BJ (cell line): Measurements from ENCODE around the gene DLG2. TPM values are rescaled to one million over a fixed set of nuclear protein-coding genes. Genes with fewer than 3 reads are reported as not detected.
A peak's percentile ranks its signal among the peaks of the same experiment; 100 is the strongest.

Experiments
- CTCF ChIA-PET: fragments of 350-600 bp; formaldehyde crosslinking; extraction: SDS; loops from one replicate; lab custom pipeline; 2021; ENCODE audit warnings: antibody characterized with exemption, inconsistent platforms; lab: Yijun Ruan, JAX
- POLR2A ChIA-PET: fragments of 300-600 bp; sonication (Branson Sonifier 250); formaldehyde crosslinking; extraction: SDS; loops from one replicate; lab custom pipeline; 2021; ENCODE audit warnings: antibody characterized with exemption; lab: Charles Lee
- DNase-seq: peaks from one replicate; pipeline ENCODE4 v3.0.0-alpha.2; 2011; ENCODE audit warnings: low read depth
- H3K27me3 ChIP-seq: 2 replicates; pipeline ENCODE4 v1.6.0; 2011; ENCODE audit warnings: low read length; ENCODE audit not compliant: control insufficient read depth, insufficient read depth
- H3K36me3 ChIP-seq: 2 replicates; pipeline ENCODE4 v1.5.1; 2011; ENCODE audit warnings: low read length; ENCODE audit not compliant: control insufficient read depth, insufficient read depth
- H3K4me3 ChIP-seq: 2 replicates; pipeline ENCODE4 v1.5.1; 2011; ENCODE audit warnings: low read depth, mild to moderate bottlenecking, control low read depth, low read length
- polyA plus RNA-seq: library from polyadenylated mRNA; depleted of rRNA; stranded (reverse); fragments of >200 nt; gene quantifications from 2 replicates; pipeline ENCODE4 v1.2.3, GENCODE V29; 2011
- TF ChIP-seq, protein P1 (sequence below): IDR thresholded peaks from 2 replicates; pipeline ENCODE4 v1.5.1; 2011; ENCODE audit warnings: low read depth, mild to moderate bottlenecking, control low read depth, inconsistent platforms, low read length, moderate library complexity; ENCODE audit not compliant: insufficient read depth

DLG2 gene
- polyA plus RNA-seq, 1 experiment: 0.28 TPM

DNA sequence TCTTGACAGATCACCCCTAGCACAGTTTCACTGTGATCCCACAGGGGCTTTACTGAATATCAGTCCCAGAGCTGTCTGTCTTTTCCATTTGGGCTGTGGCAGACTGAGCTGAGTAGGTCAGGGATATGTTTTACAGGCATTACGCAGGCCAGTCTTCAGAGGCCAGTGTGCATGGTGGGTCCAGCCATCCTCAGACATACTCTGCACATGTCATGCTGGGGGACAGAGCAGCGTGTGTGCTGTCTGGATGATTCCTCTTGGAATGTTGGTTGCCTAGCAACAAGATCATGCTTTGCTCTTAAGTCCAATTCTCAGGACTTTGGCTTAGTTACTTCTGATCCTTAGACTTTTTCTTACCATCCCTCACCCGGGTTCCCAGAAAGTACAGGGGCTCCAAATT lies 736.5 kb downstream of the DLG2 start:
- POLR2A ChIA-PET: no interaction called here
- H3K27me3 ChIP-seq: no peaks in the 10 kb centered on the region
- DNase-seq: no peak
- TF ChIP-seq, protein P1, sequence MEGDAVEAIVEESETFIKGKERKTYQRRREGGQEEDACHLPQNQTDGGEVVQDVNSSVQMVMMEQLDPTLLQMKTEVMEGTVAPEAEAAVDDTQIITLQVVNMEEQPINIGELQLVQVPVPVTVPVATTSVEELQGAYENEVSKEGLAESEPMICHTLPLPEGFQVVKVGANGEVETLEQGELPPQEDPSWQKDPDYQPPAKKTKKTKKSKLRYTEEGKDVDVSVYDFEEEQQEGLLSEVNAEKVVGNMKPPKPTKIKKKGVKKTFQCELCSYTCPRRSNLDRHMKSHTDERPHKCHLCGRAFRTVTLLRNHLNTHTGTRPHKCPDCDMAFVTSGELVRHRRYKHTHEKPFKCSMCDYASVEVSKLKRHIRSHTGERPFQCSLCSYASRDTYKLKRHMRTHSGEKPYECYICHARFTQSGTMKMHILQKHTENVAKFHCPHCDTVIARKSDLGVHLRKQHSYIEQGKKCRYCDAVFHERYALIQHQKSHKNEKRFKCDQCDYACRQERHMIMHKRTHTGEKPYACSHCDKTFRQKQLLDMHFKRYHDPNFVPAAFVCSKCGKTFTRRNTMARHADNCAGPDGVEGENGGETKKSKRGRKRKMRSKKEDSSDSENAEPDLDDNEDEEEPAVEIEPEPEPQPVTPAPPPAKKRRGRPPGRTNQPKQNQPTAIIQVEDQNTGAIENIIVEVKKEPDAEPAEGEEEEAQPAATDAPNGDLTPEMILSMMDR: no peak
- H3K4me3 ChIP-seq: no peak overlapping the region
- CTCF ChIA-PET: no interaction called here
- no peaks in the 10 kb centered on the region for H3K36me3 ChIP-seq

DNA sequence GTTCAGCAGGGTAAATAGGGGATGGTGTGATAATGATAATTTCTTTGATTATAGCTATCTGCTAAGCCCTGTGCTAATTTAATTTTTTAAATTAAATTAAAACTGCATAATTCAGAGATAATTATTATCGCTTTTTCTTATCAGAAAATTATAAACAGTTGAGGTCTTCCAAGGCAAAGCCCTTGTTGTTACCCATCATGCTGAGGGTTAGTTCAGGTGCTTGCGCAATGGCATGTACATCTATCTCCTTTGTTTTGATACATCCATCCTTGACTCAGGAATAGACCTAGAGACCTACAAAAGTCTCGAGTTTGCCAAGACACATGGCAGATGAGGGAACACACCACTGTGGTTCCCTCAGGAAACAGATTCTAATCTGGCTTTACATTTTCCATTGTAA lies 737.6 kb downstream of the DLG2 start:
- Histone ChIP-seq H3K27me3 (no peaks in the 10 kb centered on the region), H3K36me3 (no peaks in the 10 kb centered on the region), H3K4me3 (no peak overlapping the region)
- TF ChIP-seq, protein P1: no peak
- ChIA-PET CTCF (no interaction called here), POLR2A (no interaction called here)
- no peak for DNase-seq

DNA sequence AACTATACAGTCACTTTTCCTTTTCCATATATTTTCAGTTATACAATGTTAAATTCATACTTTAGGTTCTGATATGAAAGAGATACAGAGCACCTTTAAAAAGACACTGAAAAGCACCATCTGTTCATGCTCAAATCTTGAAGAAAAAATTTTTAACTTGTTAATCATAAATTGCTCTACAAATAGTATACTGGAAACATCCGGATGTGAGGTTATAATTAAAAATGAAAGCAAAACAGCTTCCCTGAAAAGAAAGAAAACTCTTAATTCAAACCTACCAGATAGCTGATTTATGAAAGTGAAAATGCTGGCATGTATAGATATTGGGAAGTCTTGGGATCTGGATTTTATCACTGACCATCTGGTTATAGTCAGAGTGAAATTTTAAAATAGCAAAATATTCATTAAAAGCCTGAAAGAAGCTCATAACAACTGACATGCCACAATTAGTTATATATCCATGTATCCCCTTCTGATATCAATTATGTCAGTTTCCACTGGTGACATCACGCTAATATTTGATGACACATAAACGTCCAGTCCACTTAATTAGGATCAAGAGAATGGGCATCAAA lies 740.0 kb downstream of the DLG2 start:
- ChIA-PET POLR2A (no interaction called here), CTCF (interaction anchor here (1.1 kb wide), 1 partner anchor 11 kb away, joined by 4 read pairs; no protein-coding TSS in a partner anchor)
- DNase-seq: peak; percentile 3
- TF ChIP-seq, protein P1: no peak
- Histone ChIP-seq H3K4me3 (no peak overlapping the region), H3K36me3 (no peaks in the 10 kb centered on the region), H3K27me3 (no peaks in the 10 kb centered on the region)

DNA sequence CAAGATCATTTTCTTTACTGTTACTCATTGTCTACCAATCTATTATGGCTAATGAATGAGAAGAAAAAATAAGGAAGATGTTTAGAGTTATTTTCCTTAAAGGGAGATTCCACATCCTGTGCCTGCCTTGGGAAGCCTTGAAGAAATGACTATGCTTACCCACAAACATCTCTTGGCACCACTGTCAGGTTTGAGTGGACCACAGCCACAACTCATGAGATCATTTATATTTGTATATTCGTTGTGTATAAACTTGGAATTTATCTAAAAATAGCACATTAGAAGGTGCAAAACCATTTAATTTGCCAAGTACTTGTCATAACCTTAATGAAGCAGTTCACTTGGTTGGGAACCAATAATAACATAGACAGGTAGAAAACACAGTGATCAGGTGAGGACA lies 740.8 kb downstream of the DLG2 start:
- POLR2A ChIA-PET: no interaction called here
- no peak overlapping the region for H3K4me3 ChIP-seq

DNA sequence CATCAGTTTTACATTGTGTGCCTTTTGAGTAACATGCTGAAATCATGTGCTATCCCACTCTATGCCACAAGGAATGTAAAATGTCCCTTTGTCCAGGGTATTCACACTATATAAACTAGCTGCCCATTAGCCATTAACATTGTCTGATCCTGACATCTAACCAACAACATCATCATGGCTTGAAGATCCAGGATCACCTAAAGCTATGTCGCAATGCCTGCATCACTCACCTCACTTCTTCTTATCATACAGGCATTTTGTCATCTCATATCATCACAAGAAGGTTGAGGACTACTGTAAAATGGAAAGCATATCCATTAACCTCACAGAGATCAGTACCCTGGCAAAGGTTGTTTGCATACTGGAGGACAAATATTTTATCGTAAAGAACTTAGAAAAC lies 742.3 kb downstream of the DLG2 start:
- DNase-seq: no peak
- ChIA-PET POLR2A (no interaction called here), CTCF (no interaction called here)
- no peaks in the 10 kb centered on the region for H3K36me3 ChIP-seq
- H3K27me3 ChIP-seq: no peaks in the 10 kb centered on the region
- TF ChIP-seq, protein P1: no peak
- no peak overlapping the region for H3K4me3 ChIP-seq

More for the DNA sequence above, 740.8 kb downstream of the DLG2 start:
- no peaks in the 10 kb centered on the region for H3K27me3 ChIP-seq
- H3K36me3 ChIP-seq: no peaks in the 10 kb centered on the region
- TF ChIP-seq, protein P1: no peak
- CTCF ChIA-PET: interaction anchor here (1.2 kb wide), 1 partner anchor 13 kb away, joined by 3 read pairs; no protein-coding TSS in a partner anchor
- peak; percentile 26 for DNase-seq
